ENCODE data around the gene WNT11.

Gene WNT11

GRCh38 chr11:76148231-76148630 lies 58.1 kb downstream of the WNT11 start:
- H3K9ac ChIP-seq (ENCODE audit: low read depth in 1 of 2, low read length in 2 of 2): peak overlapping the region; percentile 41 to 69
- peaks cover 0 to under 1% of the 10 kb centered on the region in 2 donors for H3K36me3 ChIP-seq (ENCODE audit: control insufficient read depth in 2 of 2, insufficient read depth in 2 of 2, low read length in 2 of 2)
- H3K27ac ChIP-seq (ENCODE audit: low read depth in 2 of 2, low read length in 2 of 2): peak overlapping the region; percentile 93 to 94
- no peaks in the 10 kb centered on the region for H3K27me3 ChIP-seq (ENCODE audit: control insufficient read depth in 2 of 2, insufficient read depth in 2 of 2, low read length in 2 of 2)
- H3K4me3 ChIP-seq (ENCODE audit: low read length in 2 of 2): peak overlapping the region; percentile 26 to 31
- H3K9me3 ChIP-seq (ENCODE audit: control insufficient read depth in 2 of 2, low read length in 2 of 2): no peaks in the 10 kb centered on the region
- peaks cover 23 to 61% of the 10 kb centered on the region in 2 donors for H3K4me1 ChIP-seq (ENCODE audit: control insufficient read depth in 2 of 2, insufficient read depth in 2 of 2, low read length in 2 of 2)

GRCh38 chr11:76147106-76147740 lies 59.1 kb downstream of the WNT11 start:
- H3K27me3 ChIP-seq (ENCODE audit: control insufficient read depth in 2 of 2, insufficient read depth in 2 of 2, low read length in 2 of 2): no peaks in the 10 kb centered on the region
- H3K9ac ChIP-seq (ENCODE audit: low read depth in 1 of 2, low read length in 2 of 2): peak overlapping the region; percentile 49 to 60
- peaks cover under 1 to 6% of the 10 kb centered on the region in 2 donors for H3K36me3 ChIP-seq (ENCODE audit: control insufficient read depth in 2 of 2, insufficient read depth in 2 of 2, low read length in 2 of 2)
- peaks cover 21 to 51% of the 10 kb centered on the region in 2 donors for H3K4me1 ChIP-seq (ENCODE audit: control insufficient read depth in 2 of 2, insufficient read depth in 2 of 2, low read length in 2 of 2)
- H3K9me3 ChIP-seq (ENCODE audit: control insufficient read depth in 2 of 2, low read length in 2 of 2): no peaks in the 10 kb centered on the region
- H3K4me3 ChIP-seq (ENCODE audit: low read length in 2 of 2): peak overlapping the region in 1 of 2 donors; percentile 22
- peak overlapping the region; percentile 89 to 94 for H3K27ac ChIP-seq (ENCODE audit: low read depth in 2 of 2, low read length in 2 of 2)

GRCh38 chr11:76143274-76143673 lies 63.0 kb downstream of the WNT11 start:
- Histone ChIP-seq H3K9me3 (ENCODE audit: control insufficient read depth in 2 of 2, low read length in 2 of 2) (no peaks in the 10 kb centered on the region), H3K4me1 (ENCODE audit: control insufficient read depth in 2 of 2, insufficient read depth in 2 of 2, low read length in 2 of 2) (peaks cover 8 to 14% of the 10 kb centered on the region in 2 donors), H3K9ac (ENCODE audit: low read depth in 1 of 2, low read length in 2 of 2) (no peak overlapping the region)

GRCh38 chr11:76141901-76142588 lies 64.3 kb downstream of the WNT11 start:
- H3K4me3 ChIP-seq (ENCODE audit: low read length in 2 of 2): no peak overlapping the region
- no peak overlapping the region for H3K9ac ChIP-seq (ENCODE audit: low read depth in 1 of 2, low read length in 2 of 2)
- peaks cover 3 to 7% of the 10 kb centered on the region in 2 donors for H3K4me1 ChIP-seq (ENCODE audit: control insufficient read depth in 2 of 2, insufficient read depth in 2 of 2, low read length in 2 of 2)
- no peak overlapping the region for H3K27ac ChIP-seq (ENCODE audit: low read depth in 2 of 2, low read length in 2 of 2)
- H3K9me3 ChIP-seq (ENCODE audit: control insufficient read depth in 2 of 2, low read length in 2 of 2): no peaks in the 10 kb centered on the region
- H3K36me3 ChIP-seq (ENCODE audit: control insufficient read depth in 2 of 2, insufficient read depth in 2 of 2, low read length in 2 of 2): peaks cover 9 to 10% of the 10 kb centered on the region in 2 donors
- H3K27me3 ChIP-seq (ENCODE audit: control insufficient read depth in 2 of 2, insufficient read depth in 2 of 2, low read length in 2 of 2): no peaks in the 10 kb centered on the region

More at GRCh38 chr11:76143274-76143673, 63.0 kb downstream of the WNT11 start:
- H3K27me3 ChIP-seq (ENCODE audit: control insufficient read depth in 2 of 2, insufficient read depth in 2 of 2, low read length in 2 of 2): no peaks in the 10 kb centered on the region
- no peak overlapping the region for H3K27ac ChIP-seq (ENCODE audit: low read depth in 2 of 2, low read length in 2 of 2)
- H3K36me3 ChIP-seq (ENCODE audit: control insufficient read depth in 2 of 2, insufficient read depth in 2 of 2, low read length in 2 of 2): peaks cover 9 to 10% of the 10 kb centered on the region in 2 donors
- no peak overlapping the region for H3K4me3 ChIP-seq (ENCODE audit: low read length in 2 of 2)

GRCh38 chr11:76140912-76141574 lies 65.3 kb downstream of the WNT11 start:
- peaks cover 9 to 10% of the 10 kb centered on the region in 2 donors for H3K36me3 ChIP-seq (ENCODE audit: control insufficient read depth in 2 of 2, insufficient read depth in 2 of 2, low read length in 2 of 2)
- H3K27me3 ChIP-seq (ENCODE audit: control insufficient read depth in 2 of 2, insufficient read depth in 2 of 2, low read length in 2 of 2): no peaks in the 10 kb centered on the region
- no peaks in the 10 kb centered on the region for H3K9me3 ChIP-seq (ENCODE audit: control insufficient read depth in 2 of 2, low read length in 2 of 2)
- no peak overlapping the region for H3K9ac ChIP-seq (ENCODE audit: low read depth in 1 of 2, low read length in 2 of 2)
- no peak overlapping the region for H3K27ac ChIP-seq (ENCODE audit: low read depth in 2 of 2, low read length in 2 of 2)
- no peaks in the 10 kb centered on the region for H3K4me1 ChIP-seq (ENCODE audit: control insufficient read depth in 2 of 2, insufficient read depth in 2 of 2, low read length in 2 of 2)
- H3K4me3 ChIP-seq (ENCODE audit: low read length in 2 of 2): no peak overlapping the region

- no peak overlapping the region for H3K4me3 ChIP-seq (ENCODE audit: low read length in 2 of 2)
- no peaks in the 10 kb centered on the region for H3K9me3 ChIP-seq (ENCODE audit: control insufficient read depth in 2 of 2, low read length in 2 of 2)
- H3K4me1 ChIP-seq (ENCODE audit: control insufficient read depth in 2 of 2, insufficient read depth in 2 of 2, low read length in 2 of 2): no peaks in the 10 kb centered on the region
- no peak overlapping the region for H3K9ac ChIP-seq (ENCODE audit: low read depth in 1 of 2, low read length in 2 of 2)
- H3K27ac ChIP-seq (ENCODE audit: low read depth in 2 of 2, low read length in 2 of 2): no peak overlapping the region
- H3K27me3 ChIP-seq (ENCODE audit: control insufficient read depth in 2 of 2, insufficient read depth in 2 of 2, low read length in 2 of 2): no peaks in the 10 kb centered on the region
- H3K36me3 ChIP-seq (ENCODE audit: control insufficient read depth in 2 of 2, insufficient read depth in 2 of 2, low read length in 2 of 2): peaks cover 9 to 10% of the 10 kb centered on the region in 2 donors
Measured at GRCh38 chr11:76139314-76139713, 67.0 kb downstream of the WNT11 start.
